Measurements from ENCODE around the gene NFXL1. TPM values are rescaled to one million over a fixed set of nuclear protein-coding genes. Genes with fewer than 3 reads are reported as not detected.
A peak's percentile ranks its signal among the peaks of the same experiment; 100 is the strongest.
"Not testable (repeated sequence)": the region's sequence is repeated elsewhere in the genome, so short reads cannot be mapped to it uniquely, and the experiment has no call there.

The NFXL1 gene
- total and polyA plus RNA-seq, 10 donors = 3.8 to 18.5 (median 13.4) TPM

DNA sequence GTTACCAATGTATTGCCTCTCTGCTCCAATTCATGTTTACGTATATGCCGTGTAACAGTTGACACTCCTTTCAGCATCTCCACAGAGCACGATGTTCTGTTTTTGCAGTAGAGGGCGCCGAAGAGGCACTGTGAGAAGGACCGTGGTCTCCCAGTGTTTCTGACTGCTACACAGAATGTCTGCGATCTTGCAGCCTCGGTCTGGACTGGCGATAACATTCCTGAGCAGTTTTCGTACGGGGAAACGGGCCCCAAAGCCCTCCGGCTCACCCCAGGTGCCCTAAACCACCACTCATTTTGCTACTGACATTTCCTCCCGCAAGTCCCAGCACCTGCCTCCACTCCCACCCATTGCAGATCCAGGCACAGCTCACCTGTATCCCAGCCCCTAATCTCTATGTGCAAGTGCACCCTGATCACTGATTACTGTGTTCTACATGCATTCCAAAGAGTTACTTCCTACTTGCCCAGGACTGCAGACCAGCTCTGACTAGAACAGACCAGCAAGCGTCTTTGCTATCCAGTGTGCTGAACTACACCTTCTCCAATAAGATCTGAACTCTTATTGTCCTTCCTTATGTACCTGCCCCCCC, 12.4 kb upstream of the NFXL1 start:
- Histone ChIP-seq H3K36me3 (no peaks in the 10 kb centered on the region), H3K27me3 (replicated peaks in 1 of 7) (peaks cover 0 to 11% (median 0%) of the 10 kb centered on the region in 7 donors), H3K27ac (no peak overlapping the region), H3K4me1 (peaks cover 0 to 9% (median 8%) of the 10 kb centered on the region in 6 donors), H3K9me3 (peaks cover 0 to 11% (median 0%) of the 10 kb centered on the region in 8 donors), H3K4me3 (peak overlapping the region in 1 of 8 donors; percentile 42)
- WGBS, 5 donors = 11 to 19% (median 12%) methylated on average over 15 of the region's 15 CpGs
- intact Hi-C loops (cut with DNase I; ENCODE audit: low total_unique reads) = no loop called here
- DNase-seq = peak; percentile 76
- TF ChIP-seq CTCF (IDR thresholded peaks at IDR 0.05 in 8 of 11, conservative IDR thresholded peaks at IDR 0.05 in 3 of 11) (peak in 9 of 11 experiments; percentile 17 to 68 (median 50)), POLR2AphosphoS5 (IDR thresholded peaks at IDR 0.05) (no peak), POLR2A (IDR thresholded peaks at IDR 0.05) (no peak)

- DNase-seq; intact Hi-C loops (cut with DNase I; ENCODE audit: low total_unique reads); H3K4me1 ChIP-seq; H3K36me3 ChIP-seq: not testable (repeated sequence)
- Histone ChIP-seq H3K4me3 (peak overlapping the region in 1 of 8 donors; percentile 30), H3K9me3 (peaks cover 0 to 15% (median 2%) of the 10 kb centered on the region in 8 donors), H3K27me3 (replicated peaks in 1 of 7) (peaks cover 0 to 11% (median 0%) of the 10 kb centered on the region in 7 donors), H3K27ac (peak overlapping the region in 5 of 8 donors; percentile 59 to 75 (median 68))
- WGBS, 5 donors = 25 to 30% (median 28%) methylated on average over 8 of the region's 8 CpGs
These were observed 8.9 kb upstream of the NFXL1 start for GRCh38 chr4:47923261-47923608.

DNA sequence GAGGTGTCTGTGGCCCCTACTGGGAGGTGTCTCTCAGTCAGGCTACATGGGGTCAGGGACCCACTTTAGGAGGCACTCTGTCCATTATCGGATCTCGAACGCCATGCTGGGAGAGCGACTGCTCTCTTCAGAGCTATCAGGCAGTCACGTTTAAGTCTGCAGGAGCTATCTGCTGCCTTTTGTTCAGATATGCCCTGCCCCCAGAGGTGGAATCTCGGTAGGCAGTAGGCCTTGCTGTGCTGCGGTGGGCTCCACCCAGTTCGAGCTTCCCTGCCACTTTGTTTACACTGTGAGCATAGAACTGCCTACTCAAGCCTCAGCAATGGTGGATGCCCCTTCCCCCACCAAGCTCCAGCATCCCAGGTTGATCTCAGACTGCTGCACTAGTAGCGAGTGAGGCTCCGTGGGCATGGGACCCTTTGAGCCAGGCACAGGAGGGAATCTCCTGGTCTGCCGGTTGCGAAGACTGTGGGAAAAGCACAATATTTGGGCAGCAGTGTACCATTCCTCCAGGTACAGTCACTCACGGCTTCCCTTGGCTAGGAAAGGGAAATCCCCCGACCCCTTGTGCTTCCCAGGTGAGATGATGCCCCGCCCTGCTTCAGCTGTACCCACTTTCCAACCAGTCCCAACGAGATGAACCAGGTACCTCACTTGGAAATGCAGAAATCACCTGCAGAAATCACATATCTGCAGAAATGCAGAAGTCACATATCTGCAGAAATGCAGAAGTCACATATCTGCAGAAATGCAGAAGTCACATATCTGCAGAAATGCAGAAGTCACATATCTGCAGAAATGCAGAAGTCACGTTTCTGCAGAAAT, 8.3 kb upstream of the NFXL1 start:
- peak overlapping the region in 5 of 8 donors; percentile 16 to 76 (median 72) for H3K27ac ChIP-seq
- intact Hi-C loops (cut with DNase I; ENCODE audit: low total_unique reads) = not testable (repeated sequence)

DNA sequence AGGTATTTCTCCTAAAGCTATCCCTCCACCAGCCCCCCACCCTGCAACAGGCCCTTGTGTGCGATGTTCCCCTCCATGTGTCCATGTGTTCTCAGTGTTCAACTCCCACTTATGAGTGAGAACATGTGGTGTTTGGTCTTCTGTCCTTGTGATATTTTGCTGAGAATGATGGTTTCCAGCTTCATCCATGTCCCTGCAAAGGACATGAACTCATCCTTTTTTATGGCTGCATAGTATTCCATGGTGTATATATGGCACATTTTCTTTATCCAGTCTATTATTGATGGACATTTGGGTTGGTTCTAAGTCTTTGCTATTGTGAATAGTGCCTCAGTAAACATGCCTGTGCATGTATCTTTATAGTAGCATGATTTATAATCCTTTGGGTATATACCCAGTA, 2.8 kb upstream of the NFXL1 start:
- intact Hi-C loops (cut with DNase I; ENCODE audit: low total_unique reads); H3K36me3 ChIP-seq; DNase-seq; H3K27me3 ChIP-seq (replicated peaks in 1 of 7); H3K4me3 ChIP-seq; H3K27ac ChIP-seq: not testable (repeated sequence)
- 91 to 100% (median 93%) methylated on average over 1 of the region's 1 CpG for WGBS, 5 donors
- H3K4me1 ChIP-seq = peaks cover 11 to 27% (median 23%) of the 10 kb centered on the region in 6 donors
- H3K9me3 ChIP-seq = peaks cover 0 to 15% (median 4%) of the 10 kb centered on the region in 8 donors

More for the DNA sequence above, 8.3 kb upstream of the NFXL1 start:
- Histone ChIP-seq H3K9me3 (peaks cover 0 to 19% (median 5%) of the 10 kb centered on the region in 8 donors), H3K4me3 (peak overlapping the region in 1 of 8 donors; percentile 8), H3K27me3 (replicated peaks in 1 of 7) (peaks cover 0 to 11% (median 0%) of the 10 kb centered on the region in 7 donors)
- WGBS, 5 donors = 64 to 77% (median 71%) methylated on average over 17 of the region's 17 CpGs
- peak; percentile 77 for DNase-seq
- not testable (repeated sequence) for H3K4me1 ChIP-seq, H3K36me3 ChIP-seq

GRCh38 chr4:47915378-47915777, 995 bp upstream of the NFXL1 start:
- WGBS, 5 donors = 14 to 27% (median 24%) methylated on average over 3 of the region's 3 CpGs
- intact Hi-C loops (cut with DNase I; ENCODE audit: low total_unique reads) = no loop called here
- DNase-seq = no peak

More at GRCh38 chr4:47915378-47915777, 995 bp upstream of the NFXL1 start:
- peak overlapping the region in 2 of 8 donors; percentile 85 to 93 for H3K27ac ChIP-seq
- H3K9me3 ChIP-seq = peaks cover 0 to 15% (median 4%) of the 10 kb centered on the region in 8 donors
- no peaks in the 10 kb centered on the region for H3K27me3 ChIP-seq (replicated peaks in 1 of 7)
- H3K36me3 ChIP-seq = peaks cover 0 to 7% (median 3%) of the 10 kb centered on the region in 6 donors
- no peak for TF ChIP-seq POLR2AphosphoS5 (IDR thresholded peaks at IDR 0.05)
- TF ChIP-seq POLR2A (IDR thresholded peaks at IDR 0.05) = no peak
- no peak for TF ChIP-seq CTCF (IDR thresholded peaks at IDR 0.05 in 8 of 11, conservative IDR thresholded peaks at IDR 0.05 in 3 of 11)
- H3K4me1 ChIP-seq = peaks cover 11 to 45% (median 32%) of the 10 kb centered on the region in 6 donors
- H3K4me3 ChIP-seq = peak overlapping the region in 5 of 8 donors; percentile 73 to 96 (median 93)

Measured in spleen (tissue), 11 donors.